Neural crest cell (in vitro differentiated cells): Measurements from ENCODE around the gene AMOTL1. TPM values are rescaled to one million over a fixed set of nuclear protein-coding genes. Genes with fewer than 3 reads are reported as not detected.
"Not testable (repeated sequence)": the region's sequence is repeated elsewhere in the genome, so short reads cannot be mapped to it uniquely, and the experiment has no call there.

ENCODE experiments used
- DNase-seq: peaks from one replicate; pipeline ENCODE4 v3.0.0; 2021; ENCODE audit warnings: low read depth, mixed read lengths, low spot score
- H3K27ac Mint-ChIP-seq: one replicate; pipeline ENCODE4 v1.8.0; 2021; ENCODE audit warnings: mild to moderate bottlenecking, mixed read lengths; ENCODE audit not compliant: unreplicated experiment
- H3K27me3 Mint-ChIP-seq: 2 replicates; pipeline ENCODE4 v1.8.0; 2021; ENCODE audit warnings: low read depth, mild to moderate bottlenecking, mixed read lengths
- H3K36me3 Mint-ChIP-seq: 2 replicates; pipeline ENCODE4 v1.8.0; 2021; ENCODE audit warnings: low read depth, mild to moderate bottlenecking, mixed read lengths
- H3K4me1 Mint-ChIP-seq: 2 replicates; pipeline ENCODE4 v1.8.0; 2021; ENCODE audit warnings: mixed read lengths
- H3K4me3 Mint-ChIP-seq: one replicate; pipeline ENCODE4 v1.8.0; 2021; ENCODE audit warnings: mild to moderate bottlenecking, mixed read lengths
- H3K9me3 Mint-ChIP-seq: 2 replicates; pipeline ENCODE4 v1.8.0; 2021; ENCODE audit warnings: mixed read lengths
- CTCF ChIP-seq: fragments of 200-600 bp; sonication (generic); conservative IDR thresholded peaks from 2 replicates; pipeline ENCODE4 v1.5.0; 2021; ENCODE audit warnings: antibody characterized with exemption, mild to moderate bottlenecking
- total RNA-seq: library from RNA; stranded (reverse); gene quantifications from 2 replicates; pipeline ENCODE4 v1.2.1, GENCODE V29; 2021

The AMOTL1 gene
- total RNA-seq, 1 donor from 2014 or later = 67.5 TPM

DNA sequence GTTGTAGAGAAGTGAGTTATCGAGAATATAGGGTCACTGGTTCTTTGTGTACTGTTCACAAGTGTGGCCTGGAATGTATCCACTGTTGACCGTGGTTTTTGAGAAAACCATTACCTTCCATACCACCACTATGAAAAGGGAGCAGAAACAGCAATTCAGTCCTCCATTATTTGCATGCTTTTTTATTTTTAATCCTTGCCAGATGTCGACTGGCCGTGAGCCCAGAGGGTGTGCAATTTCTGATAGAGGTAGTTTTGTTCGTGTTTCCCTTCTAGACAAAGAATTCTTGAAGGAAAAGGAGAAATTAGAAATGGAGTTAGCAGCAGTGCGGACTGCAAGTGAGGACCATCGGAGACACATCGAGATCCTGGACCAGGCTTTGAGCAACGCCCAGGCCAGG lies 81.7 kb downstream of the AMOTL1 start:
- no peak for DNase-seq
- no peak for TF ChIP-seq CTCF
- Mint-ChIP-seq H3K9me3 (peaks cover 2% of the 10 kb centered on the region), H3K4me1 (peaks cover 22% of the 10 kb centered on the region), H3K27ac (peak overlapping the region; percentile 50), H3K4me3 (no peak overlapping the region), H3K27me3 (no peaks in the 10 kb centered on the region), H3K36me3 (peaks cover 48% of the 10 kb centered on the region)

- no peak overlapping the region for H3K27ac Mint-ChIP-seq
- TF ChIP-seq CTCF = no peak
- peaks cover 55% of the 10 kb centered on the region for H3K36me3 Mint-ChIP-seq
- H3K9me3 Mint-ChIP-seq = peaks cover 2% of the 10 kb centered on the region
- no peak overlapping the region for H3K4me3 Mint-ChIP-seq
- no peaks in the 10 kb centered on the region for H3K27me3 Mint-ChIP-seq
- peaks cover 31% of the 10 kb centered on the region for H3K4me1 Mint-ChIP-seq
- no peak for DNase-seq
Measured at GRCh38 chr11:94851864-94852636, 83.9 kb downstream of the AMOTL1 start.

GRCh38 chr11:94853288-94853687 lies 85.1 kb downstream of the AMOTL1 start:
- H3K4me3 Mint-ChIP-seq = not testable (repeated sequence)

DNA sequence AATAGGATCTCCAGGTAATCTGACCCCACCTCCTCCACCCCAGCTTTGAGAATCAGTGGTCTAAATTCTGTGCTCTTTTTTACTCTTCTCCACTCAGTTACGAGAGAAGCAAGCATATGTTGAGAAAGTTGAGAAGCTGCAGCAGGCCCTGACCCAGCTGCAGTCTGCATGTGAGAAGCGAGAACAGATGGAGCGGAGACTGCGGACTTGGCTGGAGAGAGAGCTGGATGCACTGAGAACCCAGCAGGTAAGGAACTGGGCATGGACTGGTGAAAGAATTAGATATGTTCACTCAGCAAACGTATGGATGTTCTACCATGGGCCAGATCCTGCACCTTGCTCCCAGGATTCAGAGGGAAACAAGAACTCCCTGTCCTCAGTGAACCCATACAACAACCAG lies 85.7 kb downstream of the AMOTL1 start:
- no peak overlapping the region for H3K4me3 Mint-ChIP-seq
- peaks cover 63% of the 10 kb centered on the region for H3K36me3 Mint-ChIP-seq
- no peaks in the 10 kb centered on the region for H3K27me3 Mint-ChIP-seq
- TF ChIP-seq CTCF = no peak
- no peak for DNase-seq
- H3K9me3 Mint-ChIP-seq = peaks cover 2% of the 10 kb centered on the region
- H3K27ac Mint-ChIP-seq = no peak overlapping the region
- H3K4me1 Mint-ChIP-seq = peaks cover 13% of the 10 kb centered on the region

More at GRCh38 chr11:94853288-94853687, 85.1 kb downstream of the AMOTL1 start:
- H3K4me1 Mint-ChIP-seq = peaks cover 18% of the 10 kb centered on the region
- not testable (repeated sequence) for H3K27ac Mint-ChIP-seq, H3K27me3 Mint-ChIP-seq, DNase-seq, H3K9me3 Mint-ChIP-seq
- H3K36me3 Mint-ChIP-seq = peaks cover 63% of the 10 kb centered on the region

DNA sequence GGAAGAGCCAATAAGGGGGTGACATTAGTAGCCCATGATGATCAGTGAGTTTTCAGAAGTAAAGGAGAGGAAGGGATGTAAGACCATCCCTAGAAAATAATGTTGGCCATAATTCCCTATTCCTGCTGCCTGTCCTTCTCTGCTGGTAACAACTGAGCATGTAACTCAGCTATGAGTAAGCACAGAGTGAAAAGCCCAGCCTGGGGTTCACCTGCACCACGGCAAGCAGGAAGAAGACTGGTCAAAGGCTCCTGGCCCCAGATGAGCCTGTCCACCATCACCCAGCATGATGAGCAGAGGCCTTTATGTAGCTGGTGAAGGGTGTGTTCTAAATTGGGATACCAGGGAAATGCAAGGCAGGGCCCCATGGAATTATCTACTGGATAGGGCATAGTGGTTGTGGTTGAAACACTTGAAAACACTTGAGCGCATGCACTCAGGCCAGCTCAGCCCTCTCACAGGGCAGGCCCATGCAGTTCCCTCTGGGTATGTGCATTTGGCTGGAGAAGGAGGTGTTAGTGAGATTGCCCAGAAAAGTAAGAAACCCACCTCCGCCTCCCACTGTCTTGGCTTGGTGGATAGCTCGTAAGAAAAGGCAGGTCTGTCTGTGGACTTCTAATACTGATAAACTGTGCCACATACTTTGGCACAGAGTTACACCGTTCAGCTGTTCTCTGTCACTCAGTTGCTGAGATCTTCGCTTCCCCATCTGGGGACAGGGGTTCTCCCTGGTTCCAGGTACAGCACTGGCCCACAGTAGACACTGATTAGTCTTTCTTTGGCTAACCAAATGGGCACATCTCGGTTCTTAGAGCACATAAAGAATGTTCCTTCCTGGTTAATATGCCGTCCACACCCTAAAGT lies 86.8 kb downstream of the AMOTL1 start:
- no peak overlapping the region for H3K4me3 Mint-ChIP-seq
- H3K9me3 Mint-ChIP-seq = peaks cover 2% of the 10 kb centered on the region
- H3K27me3 Mint-ChIP-seq = no peaks in the 10 kb centered on the region
- no peak overlapping the region for H3K27ac Mint-ChIP-seq
- no peak for DNase-seq
- TF ChIP-seq CTCF = no peak
- peaks cover 63% of the 10 kb centered on the region for H3K36me3 Mint-ChIP-seq
- peaks cover 11% of the 10 kb centered on the region for H3K4me1 Mint-ChIP-seq

DNA sequence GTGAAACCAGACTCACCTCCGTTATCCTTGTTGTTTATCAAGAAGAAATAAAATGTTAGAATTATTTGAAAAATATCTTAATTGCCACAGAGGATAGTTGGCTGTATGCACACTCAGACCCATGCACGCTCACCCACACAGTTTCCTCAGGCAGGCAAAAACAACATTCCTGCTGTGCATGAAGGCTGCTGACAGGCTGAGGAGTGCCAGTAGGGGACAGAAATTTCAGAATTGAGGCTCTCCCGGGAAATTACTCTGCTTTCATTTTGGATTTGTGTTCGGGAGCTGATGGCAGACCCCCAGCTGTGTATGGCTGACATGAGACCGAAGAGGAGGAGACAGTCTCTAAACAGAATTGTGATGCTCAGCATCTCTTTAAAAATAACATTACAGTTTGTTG lies 87.5 kb downstream of the AMOTL1 start:
- DNase-seq = no peak
- peaks cover 2% of the 10 kb centered on the region for H3K9me3 Mint-ChIP-seq
- peaks cover 59% of the 10 kb centered on the region for H3K36me3 Mint-ChIP-seq
- peaks cover 11% of the 10 kb centered on the region for H3K4me1 Mint-ChIP-seq
- TF ChIP-seq CTCF = no peak
- no peak overlapping the region for H3K4me3 Mint-ChIP-seq
- no peaks in the 10 kb centered on the region for H3K27me3 Mint-ChIP-seq
- H3K27ac Mint-ChIP-seq = no peak overlapping the region
